ENCODE data around the gene RNASE12.
"Not testable (repeated sequence)": the region's sequence is repeated elsewhere in the genome, so short reads cannot be mapped to it uniquely, and the experiment has no call there.

The RNASE12 gene

DNA sequence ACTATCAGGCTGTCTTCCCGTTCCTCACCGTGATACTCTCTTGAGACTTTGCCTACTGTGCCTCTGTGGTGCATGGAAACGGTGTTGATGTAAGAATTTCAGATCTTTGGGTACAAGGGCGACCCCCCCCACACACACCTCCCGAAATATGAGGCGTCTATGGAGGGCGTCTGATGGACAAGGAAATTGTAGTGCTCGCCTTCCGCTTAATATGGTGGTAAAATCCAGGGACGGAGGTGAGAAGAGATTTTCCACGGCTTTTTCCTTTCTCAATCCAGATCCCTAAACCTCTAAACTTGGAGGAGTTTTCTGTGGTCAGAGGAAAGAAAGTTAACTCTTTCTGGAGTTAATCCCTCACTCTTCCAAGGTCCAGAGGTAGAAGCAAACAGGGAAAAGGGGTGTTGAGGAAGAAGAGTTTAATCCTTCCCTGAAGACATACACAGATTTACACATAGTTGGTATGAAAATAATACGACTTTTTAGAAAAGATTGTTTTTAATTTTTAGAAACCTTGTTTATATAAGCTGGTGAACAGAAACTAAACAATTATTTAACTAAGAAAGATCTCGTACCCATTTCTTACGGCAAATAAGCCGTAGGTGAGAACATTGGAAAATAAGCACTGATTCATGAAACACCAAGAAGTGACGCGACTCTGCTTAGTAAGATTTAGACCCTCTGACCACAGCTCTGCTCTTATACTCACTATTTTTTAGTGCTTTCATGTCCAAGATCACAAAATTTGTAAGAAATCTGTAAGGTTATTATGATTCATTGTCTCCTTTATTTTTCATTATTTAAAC, 23.1 kb upstream of the RNASE12 start:
- DNase-seq (ENCODE audit: low read depth in 2 of 2), result no peak

DNA sequence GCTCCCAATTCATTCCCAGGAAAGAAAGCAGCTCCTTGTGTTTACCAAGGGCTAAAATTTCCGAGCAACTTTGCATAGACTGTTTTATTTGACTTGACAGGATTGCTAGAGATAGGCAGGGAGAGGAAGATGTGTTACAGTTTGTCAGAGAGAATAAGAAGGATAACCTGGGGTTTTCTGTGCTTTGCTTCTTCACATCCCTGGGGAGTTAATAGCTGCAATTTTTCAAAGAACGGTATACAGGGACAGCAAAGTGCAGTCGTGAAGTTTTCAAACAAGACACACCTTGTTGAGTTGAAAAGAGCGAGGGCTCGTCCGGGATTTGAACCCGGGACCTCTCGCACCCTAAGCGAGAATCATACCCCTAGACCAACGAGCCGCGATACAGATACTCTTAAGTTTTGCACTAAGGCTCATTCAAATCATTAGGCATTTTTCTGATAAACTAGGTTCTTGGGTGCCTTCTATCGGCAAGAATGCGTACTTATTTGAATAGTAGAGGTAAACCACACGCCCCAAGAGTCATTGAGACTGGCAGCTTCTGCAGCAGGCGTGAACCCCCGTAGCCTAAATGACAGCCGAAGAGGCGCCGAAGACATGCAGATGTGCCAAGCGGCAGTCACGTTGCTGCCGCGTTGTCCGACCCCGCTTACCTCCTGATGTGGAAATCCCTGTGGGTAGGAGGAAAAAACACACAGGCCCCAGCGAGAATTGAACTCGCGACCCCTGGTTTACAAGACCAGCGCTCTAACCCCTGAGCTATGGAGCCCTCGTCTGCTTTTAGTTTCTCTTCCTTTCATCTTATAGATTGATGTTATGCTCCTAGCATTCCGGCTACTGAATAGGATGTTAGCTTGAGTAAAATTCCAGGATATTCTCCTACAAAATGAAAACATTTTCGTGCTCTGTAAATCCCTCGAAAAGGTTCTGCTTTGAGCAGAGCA, 22.2 kb upstream of the RNASE12 start:
- DNase-seq (ENCODE audit: low read depth in 2 of 2), result peak; percentile 94

DNA sequence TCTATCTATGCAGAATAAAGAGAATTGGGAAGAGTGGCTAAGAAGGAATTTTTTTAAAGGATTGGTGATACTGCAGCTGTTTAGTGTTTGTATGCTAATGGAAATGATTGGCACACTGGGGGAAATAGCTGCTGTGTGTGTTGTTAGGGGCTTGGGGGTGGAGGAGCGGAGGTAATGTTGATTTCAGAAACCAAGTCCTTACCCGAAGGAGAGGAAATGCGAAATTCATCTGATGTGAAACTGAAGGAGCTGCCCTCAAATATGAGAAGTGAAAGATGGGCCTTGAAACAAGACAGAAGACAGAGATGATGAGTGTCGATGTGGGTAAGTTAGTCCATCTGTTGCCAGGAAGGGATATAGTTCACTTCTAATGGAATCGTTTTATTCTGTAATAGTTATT, 21.2 kb upstream of the RNASE12 start:
- DNase-seq (ENCODE audit: low read depth in 2 of 2), result no peak

DNA sequence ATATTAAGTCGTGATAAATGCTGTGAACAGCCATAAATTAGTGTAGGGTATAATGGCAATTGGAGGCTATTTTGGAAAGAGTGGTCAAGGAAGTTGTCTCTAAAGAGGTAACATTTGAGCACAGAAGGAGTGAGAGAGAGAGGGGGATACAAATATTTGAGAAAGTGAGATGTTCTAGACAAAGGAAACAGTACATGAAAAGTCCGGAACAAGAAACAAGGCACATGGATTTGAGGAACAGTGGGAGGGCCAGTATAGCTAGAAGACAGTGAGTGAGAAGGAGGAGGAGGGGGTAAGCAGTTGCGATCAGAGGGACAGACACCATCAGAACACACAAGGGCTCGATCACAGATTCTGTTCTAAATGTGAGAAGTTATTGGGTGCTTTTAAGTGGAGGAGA, 20.1 kb upstream of the RNASE12 start:
- DNase-seq (ENCODE audit: low read depth in 2 of 2), result no peak

DNA sequence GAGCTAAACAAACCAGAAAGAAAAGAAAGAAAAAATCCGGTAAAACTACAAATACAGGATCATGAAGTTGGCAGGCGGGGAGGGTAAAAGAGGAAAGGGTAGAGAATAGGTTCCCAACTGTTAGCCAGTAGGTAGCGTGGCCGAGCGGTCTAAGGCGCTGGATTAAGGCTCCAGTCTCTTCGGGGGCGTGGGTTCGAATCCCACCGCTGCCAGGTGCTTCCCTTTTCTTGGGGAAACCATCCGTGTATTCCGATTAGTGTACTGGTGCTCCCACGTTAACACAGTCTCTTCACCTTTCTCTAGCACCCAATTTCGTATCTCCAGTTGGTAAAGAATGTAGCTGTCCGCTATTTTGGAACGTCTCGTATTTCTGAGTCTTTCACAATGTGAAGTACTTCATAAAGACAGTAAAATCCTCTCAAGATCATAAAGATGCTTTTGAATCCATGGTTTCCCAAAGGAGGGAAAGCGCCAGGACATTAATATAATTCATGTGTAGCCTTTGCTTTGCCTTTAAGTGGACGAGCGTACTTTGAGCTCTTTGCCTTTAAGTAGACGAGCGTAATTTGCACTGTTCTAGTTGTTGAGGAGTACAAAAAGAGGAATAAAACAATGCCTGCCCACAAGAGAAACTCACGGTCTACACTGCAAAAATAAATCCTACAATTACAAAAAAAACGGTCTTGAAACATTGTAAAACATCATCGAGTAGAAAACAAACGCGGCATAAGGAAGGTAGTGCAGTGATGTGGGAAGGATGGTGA, 19.0 kb upstream of the RNASE12 start:
- peak; percentile 56 to 64 for DNase-seq (ENCODE audit: low read depth in 2 of 2)

DNA sequence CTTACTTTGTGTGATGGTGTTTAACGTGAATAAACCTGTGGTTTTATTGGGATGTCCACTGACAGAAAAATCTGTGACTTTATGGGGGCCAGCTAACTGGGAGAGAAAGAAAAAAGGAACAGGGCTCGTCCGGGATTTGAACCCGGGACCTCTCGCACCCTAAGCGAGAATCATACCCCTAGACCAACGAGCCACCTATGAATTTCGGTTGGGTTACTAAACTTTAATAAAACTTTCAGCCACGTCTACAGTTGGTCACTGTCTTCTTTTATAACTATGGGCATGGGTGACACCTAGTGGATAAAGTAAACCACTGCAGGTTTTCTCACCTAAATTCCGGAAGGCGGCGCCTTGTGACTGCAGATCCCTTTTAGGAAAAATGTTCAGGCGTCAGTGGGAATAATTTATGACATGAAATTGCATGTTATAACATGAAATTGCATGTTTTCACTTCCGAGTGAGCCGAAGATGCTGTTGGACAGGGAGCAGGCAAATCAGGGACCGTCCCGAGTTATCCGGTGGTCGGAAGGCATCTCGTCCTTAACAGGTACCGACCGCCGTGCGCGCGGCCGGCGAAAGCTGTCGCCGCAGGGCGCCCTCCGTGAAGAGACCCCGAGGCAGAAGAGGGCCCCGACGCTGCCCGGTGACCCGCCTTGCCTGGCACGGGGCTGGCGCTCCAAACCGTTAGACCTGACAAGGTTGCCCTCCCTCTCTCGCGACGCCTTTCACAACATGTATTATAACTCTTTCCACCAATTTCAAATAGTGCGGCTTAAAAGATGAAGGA, 18.2 kb upstream of the RNASE12 start:
- DNase-seq (ENCODE audit: low read depth in 2 of 2), result peak; percentile 77 to 79

DNA sequence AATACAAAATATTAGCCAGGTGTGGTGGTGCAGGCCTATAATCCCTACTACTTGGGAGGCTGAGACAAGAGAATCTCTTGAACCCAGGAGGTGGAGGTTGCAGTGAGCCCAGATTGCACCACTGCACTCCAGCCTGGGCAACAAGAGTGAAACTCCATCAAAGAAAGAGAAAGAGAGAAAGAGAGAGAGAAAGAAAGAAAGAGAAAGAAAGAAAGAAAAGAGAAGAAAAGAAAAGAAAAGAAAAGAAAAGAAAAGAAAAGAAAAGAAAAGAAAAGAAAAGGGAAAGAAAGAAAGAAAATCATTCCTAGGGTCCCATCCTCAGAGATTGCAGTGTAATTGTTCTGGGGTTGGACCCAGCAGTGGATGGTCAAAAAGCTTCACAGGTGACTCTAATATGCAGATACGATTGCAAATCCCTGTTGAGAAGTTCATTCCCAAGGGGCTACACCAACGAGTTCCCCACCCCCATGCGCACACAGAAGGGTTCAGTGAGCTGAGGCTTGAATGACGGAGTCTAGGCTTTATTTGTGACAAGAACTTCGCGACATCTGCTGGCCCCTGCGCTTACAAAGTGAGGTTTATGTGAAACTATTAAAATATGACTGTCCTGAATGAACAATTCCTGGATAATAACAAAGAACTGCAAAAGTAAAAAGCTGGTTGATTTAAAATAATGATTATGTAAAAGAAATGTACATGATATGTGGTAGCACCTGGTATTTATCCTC, 17.4 kb upstream of the RNASE12 start:
- no peak for DNase-seq (ENCODE audit: low read depth in 2 of 2)

DNA sequence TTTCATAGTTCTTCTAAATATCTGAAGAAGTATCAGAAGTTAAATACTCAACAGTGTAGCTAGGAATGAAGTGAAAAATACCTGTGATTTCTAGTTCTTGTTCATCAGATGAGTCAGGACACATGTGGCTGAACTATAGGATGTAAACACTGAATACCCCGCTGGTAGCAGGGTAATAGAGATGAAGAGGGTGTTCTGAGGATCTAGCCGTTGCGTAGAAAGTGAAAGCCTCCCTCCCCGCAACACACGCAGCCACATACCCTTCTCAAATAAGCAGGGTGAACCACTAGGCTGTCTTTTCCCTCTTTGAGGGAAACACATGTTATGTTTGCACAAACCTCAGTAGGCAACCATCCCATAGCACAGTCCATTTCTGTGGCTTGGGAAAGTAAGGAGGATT, 16.4 kb upstream of the RNASE12 start:
- no peak for DNase-seq (ENCODE audit: low read depth in 2 of 2)

DNA sequence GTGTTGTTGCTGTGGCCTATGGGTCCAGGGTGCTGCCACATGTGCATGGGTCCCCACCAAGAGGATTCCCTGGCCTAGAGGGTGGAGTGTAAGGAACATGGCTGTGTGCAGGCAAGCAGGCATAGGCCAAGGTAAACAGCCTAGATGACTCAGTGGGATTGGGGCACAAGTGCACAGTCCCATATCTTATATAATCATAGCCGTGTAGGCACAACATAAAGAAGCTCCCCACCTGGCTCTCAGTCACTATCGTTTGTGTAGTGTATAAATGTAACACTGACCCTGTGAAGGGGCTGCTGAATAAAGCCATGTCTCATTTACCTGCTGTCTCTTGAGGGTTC, 15.7 kb upstream of the RNASE12 start:
- DNase-seq (ENCODE audit: low read depth in 2 of 2), result no peak

DNA sequence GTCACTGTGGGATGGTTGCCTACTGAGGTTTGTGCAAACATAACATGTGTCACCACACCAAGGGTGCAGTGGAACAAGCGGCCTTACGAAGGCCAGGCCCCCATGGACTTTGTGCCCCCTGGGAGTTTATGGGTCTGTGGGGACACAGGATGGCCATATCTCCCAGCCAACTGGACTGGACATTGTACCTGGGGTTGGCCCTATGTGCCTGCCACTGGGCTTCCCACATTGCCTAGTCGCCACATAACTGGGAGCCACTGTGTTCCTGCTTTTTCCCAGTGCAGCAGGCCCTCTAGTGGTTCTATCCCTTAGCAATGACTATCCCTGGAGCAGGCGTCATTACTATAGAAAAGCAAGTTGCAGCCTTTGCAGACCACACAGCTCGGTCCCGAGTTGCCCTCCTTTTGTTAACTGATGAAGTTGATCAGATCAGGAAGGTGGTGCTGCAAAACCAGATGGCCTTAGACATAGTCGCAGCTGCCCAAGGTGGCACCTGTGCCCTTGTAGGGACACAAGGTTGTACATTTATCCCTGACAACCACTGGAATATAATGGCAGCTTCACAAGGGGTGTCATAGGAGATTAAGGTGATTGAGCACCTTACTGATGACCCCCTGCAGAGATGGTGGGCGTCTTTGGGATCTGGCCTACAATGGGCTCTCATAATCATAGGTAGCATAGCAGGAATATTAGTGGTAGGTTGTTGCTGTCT, 15.2 kb upstream of the RNASE12 start:
- DNase-seq (ENCODE audit: low read depth in 2 of 2), result no peak

DNA sequence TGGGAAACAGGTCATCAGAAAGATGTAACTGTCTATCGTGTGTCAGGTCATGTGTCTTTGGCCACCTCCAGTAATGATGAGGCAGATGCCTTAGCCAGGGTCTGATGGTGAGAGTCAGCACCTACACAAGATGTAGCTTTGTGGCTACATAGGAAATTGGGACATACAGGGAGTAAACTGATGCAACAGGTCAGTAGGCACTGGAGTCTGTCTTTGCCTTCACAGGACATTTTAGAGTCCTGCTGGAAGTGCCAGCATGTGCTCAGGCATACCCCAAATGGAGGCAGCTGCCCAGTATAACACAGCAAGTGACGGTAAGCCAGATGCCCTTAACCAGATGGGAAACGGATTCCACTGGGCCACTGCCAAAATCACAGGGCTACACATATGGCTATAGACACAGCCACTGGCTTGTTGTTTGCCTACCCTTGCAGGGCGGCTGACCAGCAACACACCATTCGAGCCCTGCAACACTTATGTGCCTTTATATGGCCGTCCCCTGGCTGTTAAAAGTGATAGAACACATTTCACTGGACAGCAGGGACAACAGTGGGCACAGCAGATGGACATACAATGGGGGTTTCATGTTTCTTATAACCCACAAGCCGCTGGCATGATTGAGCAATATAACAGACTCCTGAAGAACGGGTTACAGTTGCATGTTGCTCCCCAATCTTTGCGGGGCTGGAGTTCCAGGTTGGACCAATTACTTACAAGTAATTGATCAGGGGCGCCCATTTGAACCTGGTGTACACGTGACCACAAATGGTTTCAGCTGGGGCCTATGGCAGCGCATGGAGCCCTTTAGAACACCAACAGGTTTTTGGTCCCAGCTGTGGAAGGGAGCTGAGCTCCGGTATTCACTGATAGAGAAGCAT, 12.9 kb upstream of the RNASE12 start:
- no peak for DNase-seq (ENCODE audit: low read depth in 2 of 2)

DNA sequence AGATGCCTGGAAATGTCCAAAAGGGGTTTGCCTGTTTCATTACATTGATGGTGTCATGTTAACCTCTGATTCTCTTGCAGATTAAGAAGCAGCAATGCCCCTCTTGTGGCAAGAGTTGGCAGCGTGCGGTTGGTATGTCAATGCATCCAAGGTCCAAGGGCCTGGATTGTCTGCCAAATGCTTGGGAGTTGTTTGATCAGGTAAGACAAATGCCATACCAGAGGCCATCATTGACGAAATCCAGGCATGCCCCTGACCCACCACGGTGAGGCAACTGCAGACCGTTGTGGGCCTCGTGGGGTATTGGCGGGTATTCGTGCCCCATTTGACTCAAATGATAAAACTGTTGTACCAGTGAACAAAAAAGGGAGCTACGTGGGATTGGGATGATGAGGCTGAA, 11.4 kb upstream of the RNASE12 start:
- no peak for DNase-seq (ENCODE audit: low read depth in 2 of 2)

DNA sequence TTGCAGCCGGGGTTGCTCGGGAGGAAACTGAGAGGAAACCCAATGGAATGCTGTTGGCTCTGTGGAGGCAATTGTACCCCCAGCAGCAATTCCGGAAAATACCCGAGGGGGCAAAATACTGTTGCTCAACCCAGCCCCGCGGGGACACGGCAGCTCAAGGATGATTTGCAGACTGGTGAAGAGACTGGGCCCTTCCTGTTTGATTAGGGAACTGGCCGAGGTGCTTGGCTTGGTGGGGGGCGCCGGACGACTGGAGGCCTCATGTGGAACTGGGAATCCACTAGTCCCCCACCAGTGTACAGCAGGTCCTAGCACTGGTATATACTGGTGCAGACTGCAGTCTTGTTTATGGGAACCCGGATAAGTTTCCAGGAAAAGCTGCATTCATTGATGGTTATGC, 10.3 kb upstream of the RNASE12 start:
- DNase-seq (ENCODE audit: low read depth in 2 of 2), result no peak

DNA sequence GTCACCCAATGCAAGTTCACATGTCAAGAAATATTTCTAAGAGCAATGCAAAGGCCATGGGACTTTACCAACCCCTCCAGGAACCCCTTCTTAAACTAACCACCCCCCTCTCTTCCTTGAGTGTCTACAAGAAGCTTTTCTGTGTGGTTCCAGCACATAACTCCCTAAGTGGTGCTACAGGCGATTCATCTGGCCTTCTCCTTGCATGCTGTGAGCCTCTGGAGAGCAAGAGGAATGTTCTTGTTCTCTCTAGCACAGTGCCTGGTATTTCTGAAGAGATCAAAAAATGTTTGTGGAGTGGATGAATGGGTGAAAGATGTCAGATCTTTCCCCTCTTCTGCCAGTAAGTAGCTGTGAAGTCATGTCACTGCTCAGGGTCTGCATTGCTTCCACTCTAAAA, 5.9 kb upstream of the RNASE12 start:
- DNase-seq (ENCODE audit: low read depth in 2 of 2), result no peak

DNA sequence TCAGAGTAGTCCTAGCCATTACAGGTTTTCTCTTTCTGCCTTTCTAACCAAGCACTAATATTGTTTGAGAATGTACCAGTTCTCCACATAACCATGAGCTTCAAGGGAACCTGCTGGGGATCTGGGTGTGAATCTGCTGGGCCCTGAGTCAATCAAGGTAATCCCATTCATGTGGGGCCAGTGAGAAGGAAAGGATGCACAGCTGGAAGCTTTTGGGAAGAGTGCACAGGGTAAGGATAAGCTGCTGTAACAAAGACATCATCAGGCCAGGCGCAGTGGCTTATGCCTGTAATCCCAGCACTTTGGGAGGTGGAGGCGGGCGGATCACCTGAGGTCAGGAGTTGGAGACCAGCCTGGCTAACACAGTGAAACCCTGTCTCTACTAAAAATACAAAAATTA, 4.5 kb upstream of the RNASE12 start:
- DNase-seq (ENCODE audit: low read depth in 2 of 2), result not testable (repeated sequence)

DNA sequence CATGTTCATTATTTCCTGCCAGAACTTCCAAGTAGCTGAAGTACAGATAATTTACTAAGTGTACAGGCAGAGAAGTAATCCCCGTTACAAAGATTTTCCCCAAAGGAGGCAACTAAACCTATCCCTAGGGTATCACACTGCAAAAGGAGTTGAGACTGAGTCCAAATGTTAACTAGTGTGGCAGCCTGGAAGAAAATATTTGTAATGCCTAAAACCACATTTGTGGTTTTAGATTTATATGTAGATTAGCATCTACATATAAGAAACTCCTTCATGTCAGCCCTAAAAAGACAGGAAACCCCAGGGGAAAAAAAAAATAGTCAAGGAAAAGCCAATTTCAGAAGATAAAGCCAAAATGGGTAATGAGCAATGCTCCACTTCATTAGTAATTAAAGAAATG, 1.4 kb upstream of the RNASE12 start:
- no peak for DNase-seq (ENCODE audit: low read depth in 2 of 2)

DNA sequence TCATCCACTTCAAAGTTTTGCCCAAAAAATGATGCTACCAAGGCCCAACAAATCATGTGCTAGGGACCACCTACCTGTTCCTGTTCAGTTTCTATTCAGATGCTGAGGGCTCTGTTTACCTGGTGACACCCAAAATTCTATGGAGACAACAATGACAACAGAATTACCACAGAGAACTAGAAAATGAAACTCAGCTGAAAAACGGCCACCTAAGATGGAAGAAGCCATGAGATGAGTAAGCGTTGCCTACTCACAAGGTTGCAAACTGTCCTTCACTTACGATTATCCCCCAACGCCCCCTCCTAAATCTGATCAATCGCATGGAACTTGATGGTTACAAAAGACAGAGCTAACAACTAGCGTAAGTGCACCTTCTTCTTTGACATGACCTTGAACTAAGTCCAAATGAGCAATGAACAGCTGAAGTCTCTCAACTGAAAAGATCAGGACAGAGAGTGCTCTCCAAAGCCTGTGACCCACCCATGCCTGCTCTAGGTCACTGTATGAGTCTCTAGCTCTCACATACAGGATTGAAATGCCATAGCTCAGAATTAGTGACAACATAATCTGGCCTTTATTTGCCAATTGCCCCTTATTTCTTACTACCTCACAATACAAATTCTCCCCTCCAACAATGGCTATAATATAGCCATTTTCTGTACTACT, 3.6 kb downstream of the RNASE12 start, which contains the start of gene RNASE11:
TSS of gene RNASE11 (minus strand) at position 513 of the 666 bp plus-strand sequence.
- DNase-seq (ENCODE audit: low read depth in 2 of 2), result no peak

DNA sequence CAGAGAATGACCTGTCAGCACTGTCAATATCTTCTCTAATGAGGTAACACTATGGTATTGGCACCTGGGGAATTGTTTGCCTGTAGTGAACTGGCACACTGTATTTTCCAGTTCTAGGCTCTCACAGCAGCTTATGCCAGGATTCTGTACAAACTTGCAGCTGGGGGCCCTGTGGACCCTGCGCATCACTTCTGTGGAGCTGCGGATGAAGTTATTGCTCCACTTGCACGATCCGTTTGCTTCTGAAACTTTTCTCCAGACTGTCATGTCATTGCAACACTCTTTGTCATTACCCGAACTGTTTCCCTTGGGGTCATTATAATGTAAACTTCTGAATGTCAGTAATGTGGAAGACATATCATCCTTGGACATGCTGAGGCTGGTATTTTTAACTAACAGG, 7.3 kb downstream of the RNASE12 start:
- no peak for DNase-seq (ENCODE audit: low read depth in 2 of 2)

DNA sequence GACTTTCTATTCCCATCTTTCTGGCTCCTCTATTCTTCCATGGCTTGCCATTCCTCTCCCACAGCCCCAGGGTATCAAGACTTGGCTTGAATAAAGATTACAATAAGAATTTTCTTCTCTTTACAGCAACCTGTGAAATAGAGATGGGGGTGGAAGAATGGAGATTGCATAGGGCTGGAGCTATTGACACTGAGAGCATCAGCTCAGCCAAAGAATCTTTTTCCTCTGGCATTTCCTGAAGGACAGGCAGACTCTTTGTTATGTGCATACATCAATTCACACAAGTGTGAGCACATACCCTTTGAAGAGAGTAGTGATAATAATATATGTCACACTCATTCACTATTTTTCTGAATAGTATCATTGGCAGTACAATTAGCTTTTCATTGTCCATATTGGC, 8.0 kb downstream of the RNASE12 start:
- DNase-seq (ENCODE audit: low read depth in 2 of 2), result no peak
